Measurements from ENCODE around the gene INPP5A.

INPP5A gene

GRCh38 chr10:132519382-132520176, 18.0 kb upstream of the INPP5A start:
- DNase-seq: no peak

- DNase-seq: no peak
Observed at GRCh38 chr10:132520177-132520811, 17.3 kb upstream of the INPP5A start.

- DNase-seq: no peak
Observed at GRCh38 chr10:132521041-132521465, 16.5 kb upstream of the INPP5A start.

- no peak for DNase-seq
Observed at GRCh38 chr10:132521466-132522102, 16.0 kb upstream of the INPP5A start.

GRCh38 chr10:132522521-132523411, 14.8 kb upstream of the INPP5A start:
- DNase-seq: no peak

- no peak for DNase-seq
Observed at GRCh38 chr10:132523561-132524442, 13.8 kb upstream of the INPP5A start.

GRCh38 chr10:132524443-132525285, 12.9 kb upstream of the INPP5A start:
- DNase-seq: no peak

- no peak for DNase-seq
Observed at GRCh38 chr10:132526676-132527075, 10.9 kb upstream of the INPP5A start.

GRCh38 chr10:132527339-132528063, 10.1 kb upstream of the INPP5A start:
- DNase-seq: no peak

GRCh38 chr10:132528064-132528691, 9.4 kb upstream of the INPP5A start:
- no peak for DNase-seq

- DNase-seq: no peak
Observed at GRCh38 chr10:132532179-132532578, 5.4 kb upstream of the INPP5A start.

- DNase-seq: no peak
Observed at GRCh38 chr10:132532749-132533560, 4.6 kb upstream of the INPP5A start.

GRCh38 chr10:132533571-132534260, 3.9 kb upstream of the INPP5A start:
- DNase-seq: no peak

GRCh38 chr10:132534391-132535064, 3.1 kb upstream of the INPP5A start:
- no peak for DNase-seq

- DNase-seq: no peak
Observed at GRCh38 chr10:132535065-132535651, 2.4 kb upstream of the INPP5A start.

- no peak for DNase-seq
Observed at GRCh38 chr10:132536241-132536876, 1.2 kb upstream of the INPP5A start.

All from NCI-H187 treated with DMSO at 0.1 percent for 48 hours (cell line).